ENCODE data around the gene DCAF8.

DCAF8 gene

GRCh38 chr1:160284220-160284781, 22.0 kb upstream of the DCAF8 start:
- TF ChIP-seq ZNF274 (IDR thresholded peaks at IDR 0.05; ENCODE audit: low read depth, low read length): no peak
- H3K4me3 ChIP-seq (ENCODE audit: low read length): peak overlapping the region; percentile 85

GRCh38 chr1:160282807-160283206, 20.5 kb upstream of the DCAF8 start:
- no peak for TF ChIP-seq ZNF274 (IDR thresholded peaks at IDR 0.05; ENCODE audit: low read depth, low read length)

GRCh38 chr1:160277987-160278386, 15.6 kb upstream of the DCAF8 start:
- no peak overlapping the region for H3K4me3 ChIP-seq (ENCODE audit: low read length)
- TF ChIP-seq ZNF274 (IDR thresholded peaks at IDR 0.05; ENCODE audit: low read depth, low read length): no peak

More at GRCh38 chr1:160282807-160283206, 20.5 kb upstream of the DCAF8 start:
- H3K4me3 ChIP-seq (ENCODE audit: low read length): no peak overlapping the region

GRCh38 chr1:160277330-160277729, 15.0 kb upstream of the DCAF8 start:
- TF ChIP-seq ZNF274 (IDR thresholded peaks at IDR 0.05; ENCODE audit: low read depth, low read length): no peak
- H3K4me3 ChIP-seq (ENCODE audit: low read length): no peak overlapping the region

GRCh38 chr1:160271025-160271424, 8.7 kb upstream of the DCAF8 start:
- TF ChIP-seq ZNF274 (IDR thresholded peaks at IDR 0.05; ENCODE audit: low read depth, low read length): no peak
- no peak overlapping the region for H3K4me3 ChIP-seq (ENCODE audit: low read length)

- TF ChIP-seq ZNF274 (IDR thresholded peaks at IDR 0.05; ENCODE audit: low read depth, low read length): no peak
- H3K4me3 ChIP-seq (ENCODE audit: low read length): no peak overlapping the region
These were observed 5.1 kb upstream of the DCAF8 start for GRCh38 chr1:160267284-160267991.

GRCh38 chr1:160264795-160265307, 2.5 kb upstream of the DCAF8 start:
- H3K4me3 ChIP-seq (ENCODE audit: low read length): no peak overlapping the region
- TF ChIP-seq ZNF274 (IDR thresholded peaks at IDR 0.05; ENCODE audit: low read depth, low read length): no peak

GRCh38 chr1:160261556-160261892, 825 bp downstream of the DCAF8 start:
- no peak for TF ChIP-seq ZNF274 (IDR thresholded peaks at IDR 0.05; ENCODE audit: low read depth, low read length)
- H3K4me3 ChIP-seq (ENCODE audit: low read length): peak overlapping the region; percentile 95

- H3K4me3 ChIP-seq (ENCODE audit: low read length): peak overlapping the region; percentile 95
- no peak for TF ChIP-seq ZNF274 (IDR thresholded peaks at IDR 0.05; ENCODE audit: low read depth, low read length)
These were observed 1.7 kb downstream of the DCAF8 start for GRCh38 chr1:160260406-160261382.

GRCh38 chr1:160258177-160258798, 4.1 kb downstream of the DCAF8 start:
- no peak for TF ChIP-seq ZNF274 (IDR thresholded peaks at IDR 0.05; ENCODE audit: low read depth, low read length)

GRCh38 chr1:160257411-160258015, 4.8 kb downstream of the DCAF8 start:
- H3K4me3 ChIP-seq (ENCODE audit: low read length): no peak overlapping the region
- TF ChIP-seq ZNF274 (IDR thresholded peaks at IDR 0.05; ENCODE audit: low read depth, low read length): no peak

More at GRCh38 chr1:160258177-160258798, 4.1 kb downstream of the DCAF8 start:
- H3K4me3 ChIP-seq (ENCODE audit: low read length): no peak overlapping the region

GRCh38 chr1:160256396-160257046, 5.8 kb downstream of the DCAF8 start:
- TF ChIP-seq ZNF274 (IDR thresholded peaks at IDR 0.05; ENCODE audit: low read depth, low read length): no peak

GRCh38 chr1:160255781-160256300, 6.5 kb downstream of the DCAF8 start:
- no peak overlapping the region for H3K4me3 ChIP-seq (ENCODE audit: low read length)
- TF ChIP-seq ZNF274 (IDR thresholded peaks at IDR 0.05; ENCODE audit: low read depth, low read length): no peak

More at GRCh38 chr1:160256396-160257046, 5.8 kb downstream of the DCAF8 start:
- H3K4me3 ChIP-seq (ENCODE audit: low read length): no peak overlapping the region

Data from GM08714 (cell line).